Vagina (tissue), 2 donors: ENCODE results near the gene XPA. TPM values are rescaled to one million over a fixed set of nuclear protein-coding genes. Genes with fewer than 3 reads are reported as not detected.

Experiments
- DNase-seq, 2 donors: peaks; one replicate each; pipeline ENCODE4 v3.0.0-alpha.2; 2017; ENCODE audit errors: extremely low spot score in 2 of 2
- H3K27ac ChIP-seq: fragments of 200-600 bp; sonication (generic); one replicate; pipeline ENCODE4 v1.5.1; 2019
- H3K27me3 ChIP-seq: fragments of 200-600 bp; sonication (generic); one replicate; pipeline ENCODE4 v1.5.1; 2019
- H3K36me3 ChIP-seq, 2 donors: fragments of 200-600 bp; sonication (generic); one replicate each; pipeline ENCODE4 v1.5.1; 2017 to 2019
- H3K4me1 ChIP-seq: fragments of 200-600 bp; sonication (generic); one replicate; pipeline ENCODE4 v1.5.1; 2019
- H3K4me3 ChIP-seq, 2 donors: fragments of 200-600 bp; sonication (generic); 1 replicate in 1 of 2; 2 replicates in 1 of 2; pipeline ENCODE4 v1.5.1; 2016 to 2019
- H3K9me3 ChIP-seq: fragments of 200-600 bp; sonication (generic); one replicate; pipeline ENCODE4 v1.5.1; 2019
- POLR2A ChIP-seq, 2 donors: fragments of 450-650 bp; IDR thresholded peaks; one replicate each; pipeline ENCODE4 v1.6.1; 2017; ENCODE audit warnings: antibody characterized with exemption in 2 of 2, mild to moderate bottlenecking in 2 of 2, moderate library complexity in 2 of 2
- POLR2AphosphoS5 ChIP-seq, 2 donors: sonication (generic); formaldehyde crosslinking; IDR thresholded peaks; one replicate each; pipeline ENCODE4 v1.9.0; 2017; ENCODE audit warnings: antibody characterized with exemption in 2 of 2, mild to moderate bottlenecking in 2 of 2, low read depth in 1 of 2; ENCODE audit not compliant: insufficient read depth in 1 of 2
- intact Hi-C: fragments of 100-400 bp; cut with DNase I; formaldehyde crosslinking; loops from one replicate; pipeline ENCODE4 v1.15.1; 2023
- total RNA-seq: library from RNA; depleted of rRNA; stranded (reverse); fragments of >200 nt; gene quantifications from one replicate; pipeline ENCODE4 v1.2.3, GENCODE V29; 2016
- TF ChIP-seq, protein P1 (sequence below), 3 experiments: fragments of 450-650 bp in 2 of 3; fragments of 200-600 bp in 1 of 3; sonication (generic) in 1 of 3; IDR thresholded peaks; one replicate each; pipeline ENCODE4 v1.5.1; 2017 to 2019; ENCODE audit warnings: antibody characterized with exemption in 3 of 3, mild to moderate bottlenecking in 2 of 3, moderate library complexity in 2 of 3

The XPA gene
- total RNA-seq, 1 donor from 2014 or later = 16.7 TPM

DNA sequence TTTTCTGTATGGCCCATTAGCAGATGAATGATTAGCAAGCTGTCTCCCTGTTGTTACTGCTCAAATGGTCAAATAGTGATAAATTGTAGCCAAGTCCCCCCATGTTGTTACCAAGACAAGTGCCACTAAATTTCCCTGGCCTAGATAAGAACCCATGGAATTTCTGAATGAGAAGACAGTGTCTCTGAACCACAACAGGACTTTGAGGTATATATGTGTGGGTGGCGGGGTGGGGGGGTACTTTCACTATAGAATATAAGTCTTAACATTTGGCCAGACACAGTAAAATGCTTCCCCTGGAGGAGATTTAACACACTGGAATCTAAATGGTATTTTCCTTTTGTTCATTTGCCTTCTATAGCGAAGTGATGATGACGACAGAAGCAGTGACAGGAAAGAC, 28.7 kb downstream of the XPA start:
- peaks cover 4 to 93% of the 10 kb centered on the region in 2 donors for H3K36me3 ChIP-seq
- DNase-seq = no peak
- H3K4me3 ChIP-seq = no peak overlapping the region
- H3K9me3 ChIP-seq = no peaks in the 10 kb centered on the region
- H3K27me3 ChIP-seq = no peaks in the 10 kb centered on the region
- intact Hi-C loops = no loop called here
- no peak overlapping the region for H3K27ac ChIP-seq
- H3K4me1 ChIP-seq = no peaks in the 10 kb centered on the region
- TF ChIP-seq POLR2A (IDR thresholded peaks at IDR 0.05) = no peak
- TF ChIP-seq POLR2AphosphoS5 (IDR thresholded peaks at IDR 0.05; ENCODE audit: insufficient read depth in 1 of 2, low read depth in 1 of 2) = no peak
- TF ChIP-seq, protein P1, sequence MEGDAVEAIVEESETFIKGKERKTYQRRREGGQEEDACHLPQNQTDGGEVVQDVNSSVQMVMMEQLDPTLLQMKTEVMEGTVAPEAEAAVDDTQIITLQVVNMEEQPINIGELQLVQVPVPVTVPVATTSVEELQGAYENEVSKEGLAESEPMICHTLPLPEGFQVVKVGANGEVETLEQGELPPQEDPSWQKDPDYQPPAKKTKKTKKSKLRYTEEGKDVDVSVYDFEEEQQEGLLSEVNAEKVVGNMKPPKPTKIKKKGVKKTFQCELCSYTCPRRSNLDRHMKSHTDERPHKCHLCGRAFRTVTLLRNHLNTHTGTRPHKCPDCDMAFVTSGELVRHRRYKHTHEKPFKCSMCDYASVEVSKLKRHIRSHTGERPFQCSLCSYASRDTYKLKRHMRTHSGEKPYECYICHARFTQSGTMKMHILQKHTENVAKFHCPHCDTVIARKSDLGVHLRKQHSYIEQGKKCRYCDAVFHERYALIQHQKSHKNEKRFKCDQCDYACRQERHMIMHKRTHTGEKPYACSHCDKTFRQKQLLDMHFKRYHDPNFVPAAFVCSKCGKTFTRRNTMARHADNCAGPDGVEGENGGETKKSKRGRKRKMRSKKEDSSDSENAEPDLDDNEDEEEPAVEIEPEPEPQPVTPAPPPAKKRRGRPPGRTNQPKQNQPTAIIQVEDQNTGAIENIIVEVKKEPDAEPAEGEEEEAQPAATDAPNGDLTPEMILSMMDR (IDR thresholded peaks at IDR 0.05) = no peak

GRCh38 chr9:97666907-97667686, 30.0 kb downstream of the XPA start:
- TF ChIP-seq POLR2A (IDR thresholded peaks at IDR 0.05) = no peak
- no peak for TF ChIP-seq POLR2AphosphoS5 (IDR thresholded peaks at IDR 0.05; ENCODE audit: insufficient read depth in 1 of 2, low read depth in 1 of 2)
- TF ChIP-seq, protein P1 (IDR thresholded peaks at IDR 0.05) = no peak
- Histone ChIP-seq H3K9me3 (no peaks in the 10 kb centered on the region), H3K27ac (no peak overlapping the region), H3K36me3 (peaks cover 4 to 91% of the 10 kb centered on the region in 2 donors), H3K27me3 (no peaks in the 10 kb centered on the region), H3K4me3 (no peak overlapping the region), H3K4me1 (no peaks in the 10 kb centered on the region)
- no peak for DNase-seq
- intact Hi-C loops = no loop called here

DNA sequence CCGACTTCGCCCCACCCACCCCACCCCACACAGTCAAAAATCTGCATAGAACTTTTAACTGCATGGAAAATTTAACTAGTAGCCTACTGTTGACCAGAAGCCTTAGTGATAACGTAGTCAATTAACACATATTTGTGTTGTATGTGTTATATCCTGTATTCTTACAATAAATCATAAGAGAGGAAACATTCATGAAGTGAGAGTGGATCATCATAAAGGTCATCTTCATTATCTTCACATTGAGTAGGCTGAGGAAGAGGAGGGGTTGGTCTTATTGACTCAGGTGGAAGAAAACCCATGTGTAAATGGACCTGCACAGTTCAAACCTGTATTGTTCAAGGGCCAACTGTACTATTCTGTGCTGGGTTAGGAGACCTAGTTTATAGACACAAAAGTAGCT, 31.4 kb downstream of the XPA start:
- H3K4me3 ChIP-seq = no peak overlapping the region
- H3K4me1 ChIP-seq = no peaks in the 10 kb centered on the region
- H3K36me3 ChIP-seq = peaks cover 4 to 89% of the 10 kb centered on the region in 2 donors
- no peak for DNase-seq
- no peaks in the 10 kb centered on the region for H3K27me3 ChIP-seq
- intact Hi-C loops = no loop called here
- no peak for TF ChIP-seq POLR2A (IDR thresholded peaks at IDR 0.05)
- TF ChIP-seq POLR2AphosphoS5 (IDR thresholded peaks at IDR 0.05; ENCODE audit: insufficient read depth in 1 of 2, low read depth in 1 of 2) = no peak
- H3K27ac ChIP-seq = no peak overlapping the region
- H3K9me3 ChIP-seq = no peaks in the 10 kb centered on the region

DNA sequence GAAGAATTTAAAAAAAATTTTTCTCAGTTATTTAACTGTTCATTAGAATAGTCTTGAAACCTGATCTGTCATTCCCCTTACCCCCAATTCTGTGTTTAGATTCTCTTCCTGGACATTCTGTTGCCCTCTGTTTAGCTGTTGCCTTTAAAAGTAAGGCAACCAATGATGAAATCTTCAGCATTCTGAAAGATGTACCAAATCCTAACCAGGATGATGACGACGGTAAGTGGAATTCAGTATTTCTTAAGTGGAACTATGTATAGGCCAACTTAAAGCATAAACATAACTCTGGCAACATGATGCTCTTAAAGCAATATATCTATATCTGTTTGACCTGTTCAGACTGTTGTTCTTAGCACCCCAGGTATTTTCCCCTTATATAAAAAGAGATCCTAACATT, 36.3 kb downstream of the XPA start:
- TF ChIP-seq POLR2A (IDR thresholded peaks at IDR 0.05) = no peak
- TF ChIP-seq POLR2AphosphoS5 (IDR thresholded peaks at IDR 0.05; ENCODE audit: insufficient read depth in 1 of 2, low read depth in 1 of 2) = no peak
- TF ChIP-seq, protein P1 (IDR thresholded peaks at IDR 0.05) = no peak
- Histone ChIP-seq H3K36me3 (peaks cover 0 to 81% of the 10 kb centered on the region in 2 donors), H3K27me3 (no peaks in the 10 kb centered on the region), H3K27ac (no peak overlapping the region), H3K4me1 (no peaks in the 10 kb centered on the region), H3K9me3 (no peaks in the 10 kb centered on the region), H3K4me3 (no peak overlapping the region)
- intact Hi-C loops = no loop called here
- DNase-seq = no peak

DNA sequence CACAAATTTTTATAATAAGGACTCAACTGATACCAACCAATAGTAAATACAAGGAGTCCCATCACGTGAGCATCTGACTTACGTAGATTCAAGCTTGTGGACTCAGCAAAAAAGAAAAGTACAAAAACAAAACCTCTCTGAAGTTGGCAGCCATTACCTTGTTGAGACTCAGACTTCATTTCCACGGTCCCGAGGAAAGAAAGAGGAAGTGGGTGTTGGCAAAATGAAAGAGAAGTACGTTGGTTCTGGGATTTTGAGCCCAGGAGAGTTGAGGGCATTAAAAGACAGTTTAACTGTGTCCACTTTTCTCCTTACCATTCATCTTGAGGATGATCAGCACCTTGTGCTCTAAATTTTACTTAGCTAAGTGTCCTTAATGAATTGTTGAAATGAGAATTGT, 36.8 kb downstream of the XPA start:
- no peak overlapping the region for H3K4me3 ChIP-seq
- no peaks in the 10 kb centered on the region for H3K4me1 ChIP-seq
- H3K36me3 ChIP-seq = peaks cover 0 to 80% of the 10 kb centered on the region in 2 donors
- no peak overlapping the region for H3K27ac ChIP-seq
- DNase-seq = no peak
- TF ChIP-seq POLR2AphosphoS5 (IDR thresholded peaks at IDR 0.05; ENCODE audit: insufficient read depth in 1 of 2, low read depth in 1 of 2) (no peak), POLR2A (IDR thresholded peaks at IDR 0.05) (no peak)
- TF ChIP-seq, protein P1 (IDR thresholded peaks at IDR 0.05) = no peak
- H3K9me3 ChIP-seq = no peaks in the 10 kb centered on the region
- no peaks in the 10 kb centered on the region for H3K27me3 ChIP-seq
- intact Hi-C loops = no loop called here
